Stimulated activated CD4-positive, alpha-beta T cell treated with anti-CD3 and anti-CD28 coated beads, Interleukin-4, amount 100 ng/mL, for 48 hours (primary cell): ENCODE measurements around the gene DEFB128.

ENCODE experiments used
- DNase-seq, 2 donors: peaks; one replicate each; pipeline ENCODE4 v3.0.0-alpha.2; 2020; ENCODE audit warnings: low read depth in 2 of 2

DEFB128 gene

DNA sequence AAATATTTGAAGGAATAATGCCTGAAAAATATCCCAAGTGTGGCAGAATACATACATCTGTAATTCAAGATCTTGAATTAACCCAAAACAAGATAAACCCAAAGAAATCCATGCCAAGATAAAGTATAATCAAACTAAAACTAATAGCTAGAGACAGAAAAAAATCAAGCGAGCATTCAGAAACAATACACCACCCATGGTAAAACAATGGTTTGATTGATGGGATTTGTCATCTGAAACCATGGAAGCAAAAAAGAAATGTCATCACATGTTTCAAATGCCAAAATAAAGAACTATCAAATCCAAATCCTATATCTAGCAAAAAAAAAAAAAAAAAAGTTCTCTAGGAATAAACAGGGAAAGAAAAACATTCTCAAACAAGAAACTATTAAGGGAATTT lies 37.4 kb downstream of the DEFB128 start:
- DNase-seq, result no peak

DNA sequence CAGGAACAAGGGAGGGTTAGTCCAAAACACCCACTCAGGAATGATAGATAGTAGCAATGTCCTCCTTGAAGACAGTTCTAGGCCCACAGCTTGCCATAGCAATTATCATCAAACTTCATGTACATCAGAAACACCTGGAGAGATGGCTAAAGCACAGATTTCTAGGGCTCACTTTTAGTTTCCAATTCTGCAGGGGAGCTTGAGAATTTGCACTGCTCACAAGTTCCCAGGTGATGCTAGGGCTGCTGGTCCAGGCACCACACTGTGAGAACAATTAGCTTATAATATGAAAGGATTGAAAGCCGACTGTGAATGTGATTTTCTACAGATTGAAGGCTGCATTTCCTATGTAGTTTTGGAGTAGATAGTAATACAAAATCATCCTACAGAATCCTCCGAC lies 43.6 kb downstream of the DEFB128 start:
- no peak for DNase-seq

DNA sequence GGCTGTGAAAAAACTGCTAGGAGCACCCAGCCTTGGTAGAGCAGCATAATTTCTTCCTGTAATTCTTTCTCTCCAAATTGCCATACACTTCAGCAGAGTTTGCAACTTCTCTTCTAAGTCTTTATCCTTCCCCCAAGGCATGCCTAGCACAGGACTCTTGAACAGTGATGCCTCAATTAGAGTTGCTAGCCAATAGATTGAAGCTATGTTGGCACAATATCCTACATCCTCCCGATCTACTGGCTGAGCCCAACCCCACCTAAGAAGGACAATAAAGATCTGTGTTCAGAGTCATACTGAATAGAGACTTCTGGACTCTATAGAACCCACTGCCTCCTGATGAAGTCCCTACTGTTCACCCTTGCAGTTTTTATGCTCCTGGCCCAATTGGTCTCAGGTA lies 47.2 kb downstream of the DEFB128 start, which contains the start of gene DEFB126:
DEFB126 (plus strand) TSS at position 301 of the 400 bp plus-strand sequence; CDS start at position 340, 39 bp downstream.
- no peak for DNase-seq
